Choroid plexus epithelial cell (primary cell): ENCODE results near the gene BRF1.
"Not testable (repeated sequence)": the region's sequence is repeated elsewhere in the genome, so short reads cannot be mapped to it uniquely, and the experiment has no call there.

Experiments used
- DNase-seq: peaks from one replicate; pipeline ENCODE4 v3.0.0-alpha.2; 2010; ENCODE audit warnings: low read depth
- H3K4me3 ChIP-seq: 2 replicates; pipeline ENCODE4 v1.5.1; 2011; ENCODE audit warnings: low read depth, mild to moderate bottlenecking, control low read depth, low read length, moderate library complexity
- CTCF ChIP-seq: conservative IDR thresholded peaks from 2 replicates; pipeline ENCODE4 v1.5.1; 2011; ENCODE audit warnings: low read depth, mild to moderate bottlenecking, control low read depth, inconsistent platforms, low read length, moderate library complexity

Gene BRF1

GRCh38 chr14:105336477-105337287 is 35.9 kb upstream of the BRF1 start:
- TF ChIP-seq CTCF: no peak
- no peak overlapping the region for H3K4me3 ChIP-seq
- no peak for DNase-seq

- no peak for DNase-seq
- H3K4me3 ChIP-seq: no peak overlapping the region
- TF ChIP-seq CTCF: no peak
Observed at GRCh38 chr14:105335735-105336476, 35.1 kb upstream of the BRF1 start.

- H3K4me3 ChIP-seq, DNase-seq: not testable (repeated sequence)
Observed at GRCh38 chr14:105335231-105335542, 34.4 kb upstream of the BRF1 start.

- no peak overlapping the region for H3K4me3 ChIP-seq
- DNase-seq: no peak
- TF ChIP-seq CTCF: no peak
Observed at GRCh38 chr14:105334383-105335230, 33.8 kb upstream of the BRF1 start.

GRCh38 chr14:105333613-105334364 is 33.0 kb upstream of the BRF1 start:
- DNase-seq: no peak
- H3K4me3 ChIP-seq: no peak overlapping the region
- TF ChIP-seq CTCF: no peak

- DNase-seq: no peak
- no peak for TF ChIP-seq CTCF
- H3K4me3 ChIP-seq: no peak overlapping the region
Observed at GRCh38 chr14:105333020-105333490, 32.3 kb upstream of the BRF1 start.
